ENCODE data around the gene LRRC18. TPM values are rescaled to one million over a fixed set of nuclear protein-coding genes. Genes with fewer than 3 reads are reported as not detected.

Gene LRRC18
- total RNA-seq, 1 experiment from 2014 or later: not detected

- no peaks in the 10 kb centered on the region for H3K36me3 ChIP-seq (ENCODE audit: low read depth, low read length)
- ATAC-seq (no peak), DNase-seq (no peak)
- H3K79me2 ChIP-seq (ENCODE audit: low read length): no peaks in the 10 kb centered on the region
- no peak overlapping the region for H2AFZ ChIP-seq (ENCODE audit: low read length)
- TF ChIP-seq EZH2phosphoT487 (IDR thresholded peaks at IDR 0.05; ENCODE audit: borderline replicate concordance, low read length) (no peak), EZH2 (IDR thresholded peaks at IDR 0.05; ENCODE audit: low read length, unreplicated experiment) (no peak), CTCF (conservative IDR thresholded peaks at IDR 0.05; ENCODE audit: low read depth, low read length) (no peak)
- H3K27me3 ChIP-seq (ENCODE audit: low read length): peaks cover 31% of the 10 kb centered on the region
- H3K4me3 ChIP-seq (ENCODE audit: low read length): no peak overlapping the region
- H4K20me1 ChIP-seq (ENCODE audit: low read length): no peaks in the 10 kb centered on the region
- no peaks in the 10 kb centered on the region for H3K9me2 ChIP-seq (replicated peaks; ENCODE audit: low read length)
- H3K4me2 ChIP-seq (ENCODE audit: low read length): no peak overlapping the region
- no TSS peak for BruUV-seq (replicated peaks)
- ChIA-PET POLR2A (ENCODE audit: unreplicated experiment) (no interaction called here), CTCF (no interaction called here)
- intact Hi-C loops (cut with micrococcal nuclease): no loop called here
- H3F3A ChIP-seq (ENCODE audit: low read length, unreplicated experiment): no peaks in the 10 kb centered on the region
- no peaks in the 10 kb centered on the region for H3K9me3 ChIP-seq (ENCODE audit: low read length)
- no peaks in the 10 kb centered on the region for H3K4me1 ChIP-seq (ENCODE audit: insufficient read depth, low read length)
- no peak overlapping the region for H3K27ac ChIP-seq (ENCODE audit: low read length)
- no peak overlapping the region for H3K9ac ChIP-seq (ENCODE audit: low read length)
These were observed 30.4 kb upstream of the LRRC18 start for GRCh38 chr10:48970046-48970445.

DNA sequence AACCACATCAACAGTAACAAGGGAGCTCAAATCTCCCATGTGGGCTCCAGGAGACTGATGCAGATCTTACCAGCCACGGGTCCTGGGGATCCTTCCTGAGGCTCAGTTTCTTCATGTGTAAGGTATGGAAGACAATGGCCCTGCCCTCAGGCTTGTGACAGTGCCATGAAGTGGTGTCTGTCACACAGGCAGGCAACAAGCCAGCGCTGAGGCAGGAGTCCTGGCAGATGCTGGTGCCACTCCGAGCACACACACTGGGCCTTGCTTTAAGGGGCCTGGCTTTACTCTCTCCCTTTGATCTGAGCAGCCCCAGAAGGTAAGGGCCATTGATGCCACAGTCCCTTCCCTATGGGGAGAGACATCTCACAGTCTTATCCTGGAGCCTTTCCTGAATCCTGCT, 28.4 kb upstream of the LRRC18 start:
- Histone ChIP-seq H3K27me3 (ENCODE audit: low read length) (peaks cover 43% of the 10 kb centered on the region), H3K79me2 (ENCODE audit: low read length) (no peaks in the 10 kb centered on the region), H3K9me2 (replicated peaks; ENCODE audit: low read length) (no peaks in the 10 kb centered on the region), H3K9me3 (ENCODE audit: low read length) (no peaks in the 10 kb centered on the region), H3K4me1 (ENCODE audit: insufficient read depth, low read length) (no peaks in the 10 kb centered on the region), H3K4me3 (ENCODE audit: low read length) (no peak overlapping the region), H3K9ac (ENCODE audit: low read length) (no peak overlapping the region), H2AFZ (ENCODE audit: low read length) (no peak overlapping the region), H4K20me1 (ENCODE audit: low read length) (no peaks in the 10 kb centered on the region), H3F3A (ENCODE audit: low read length, unreplicated experiment) (no peaks in the 10 kb centered on the region), H3K36me3 (ENCODE audit: low read depth, low read length) (no peaks in the 10 kb centered on the region), H3K27ac (ENCODE audit: low read length) (no peak overlapping the region), H3K4me2 (ENCODE audit: low read length) (no peak overlapping the region)
- DNase-seq: no peak
- TF ChIP-seq EZH2 (IDR thresholded peaks at IDR 0.05; ENCODE audit: low read length, unreplicated experiment) (no peak), EZH2phosphoT487 (IDR thresholded peaks at IDR 0.05; ENCODE audit: borderline replicate concordance, low read length) (no peak), CTCF (conservative IDR thresholded peaks at IDR 0.05; ENCODE audit: low read depth, low read length) (no peak)
- no TSS peak for BruUV-seq (replicated peaks)
- ATAC-seq: no peak
- intact Hi-C loops (cut with micrococcal nuclease): no loop called here
- ChIA-PET CTCF (no interaction called here), POLR2A (ENCODE audit: unreplicated experiment) (no interaction called here)

- DNase-seq: no peak
- no TSS peak for BruUV-seq (replicated peaks)
- intact Hi-C loops (cut with micrococcal nuclease): no loop called here
- H4K20me1 ChIP-seq (ENCODE audit: low read length): no peaks in the 10 kb centered on the region
- no peaks in the 10 kb centered on the region for H3K4me1 ChIP-seq (ENCODE audit: insufficient read depth, low read length)
- peaks cover 42% of the 10 kb centered on the region for H3K27me3 ChIP-seq (ENCODE audit: low read length)
- no peak overlapping the region for H3K27ac ChIP-seq (ENCODE audit: low read length)
- TF ChIP-seq EZH2 (IDR thresholded peaks at IDR 0.05; ENCODE audit: low read length, unreplicated experiment) (no peak), EZH2phosphoT487 (IDR thresholded peaks at IDR 0.05; ENCODE audit: borderline replicate concordance, low read length) (no peak), CTCF (conservative IDR thresholded peaks at IDR 0.05; ENCODE audit: low read depth, low read length) (no peak)
- CTCF ChIA-PET: no interaction called here
- no peaks in the 10 kb centered on the region for H3K36me3 ChIP-seq (ENCODE audit: low read depth, low read length)
- POLR2A ChIA-PET (ENCODE audit: unreplicated experiment): no interaction called here
- no peaks in the 10 kb centered on the region for H3K9me3 ChIP-seq (ENCODE audit: low read length)
- no peaks in the 10 kb centered on the region for H3K9me2 ChIP-seq (replicated peaks; ENCODE audit: low read length)
- H2AFZ ChIP-seq (ENCODE audit: low read length): no peak overlapping the region
- H3K4me2 ChIP-seq (ENCODE audit: low read length): no peak overlapping the region
- ATAC-seq: no peak
- H3K9ac ChIP-seq (ENCODE audit: low read length): no peak overlapping the region
- H3K79me2 ChIP-seq (ENCODE audit: low read length): no peaks in the 10 kb centered on the region
- H3F3A ChIP-seq (ENCODE audit: low read length, unreplicated experiment): no peaks in the 10 kb centered on the region
- H3K4me3 ChIP-seq (ENCODE audit: low read length): no peak overlapping the region
These were observed 25.8 kb upstream of the LRRC18 start for GRCh38 chr10:48965460-48965859.
